DMS79 (cell line): Measurements from ENCODE around the gene CMYA5.
"Not testable (repeated sequence)": the region's sequence is repeated elsewhere in the genome, so short reads cannot be mapped to it uniquely, and the experiment has no call there.

ENCODE experiments used
- DNase-seq: peaks from one replicate; lab custom pipeline; 2025; lab: John Stamatoyannopoulos, UW

CMYA5 gene

DNA sequence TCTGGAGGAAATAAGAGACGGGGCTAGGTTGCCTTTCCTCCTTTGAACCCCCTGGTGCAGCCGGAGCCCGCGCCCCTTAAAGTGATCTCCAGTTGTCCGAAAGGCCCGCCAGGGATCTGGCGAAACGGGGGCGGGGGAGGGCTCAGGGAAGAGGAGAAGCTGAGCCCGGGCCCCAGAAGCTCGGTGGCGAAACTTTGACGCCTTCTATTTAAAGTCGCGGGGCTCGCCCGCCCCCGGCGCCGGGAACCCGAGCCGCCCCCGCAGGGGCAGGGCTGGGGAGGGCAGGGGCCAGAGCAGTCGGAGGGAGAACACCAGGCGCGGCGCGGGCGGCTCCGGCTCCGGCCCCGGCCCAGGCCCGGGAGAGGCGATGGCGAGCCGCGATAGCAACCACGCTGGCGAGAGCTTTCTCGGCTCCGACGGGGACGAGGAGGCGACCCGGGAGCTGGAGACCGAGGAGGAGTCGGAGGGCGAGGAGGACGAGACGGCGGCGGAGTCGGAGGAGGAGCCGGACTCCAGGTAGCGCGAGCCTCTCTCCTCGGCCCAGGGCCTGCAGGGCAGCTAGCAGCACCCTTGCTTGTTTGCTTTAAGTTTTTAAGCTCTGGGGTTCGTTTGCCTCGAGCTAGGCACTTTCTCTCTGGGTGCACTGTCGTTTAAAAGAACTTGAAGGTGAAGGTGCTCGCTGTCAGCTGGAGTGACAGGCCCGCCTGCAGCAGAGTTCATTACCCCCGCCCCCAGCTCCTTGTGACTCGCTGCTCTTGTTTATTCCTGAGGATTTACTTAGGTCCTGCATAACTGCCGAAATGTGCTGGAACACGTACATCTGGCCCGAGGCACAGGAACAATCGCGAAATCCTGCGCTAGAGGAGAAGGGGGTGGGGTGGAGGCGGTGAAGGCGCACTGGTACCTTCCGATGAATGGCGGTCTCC is at the start of gene CMYA5:
Gene CMYA5 (plus strand): TSS at position 296 of the 926 bp plus-strand sequence. CDS start 72 bp downstream, at position 368.
- no peak for DNase-seq

DNA sequence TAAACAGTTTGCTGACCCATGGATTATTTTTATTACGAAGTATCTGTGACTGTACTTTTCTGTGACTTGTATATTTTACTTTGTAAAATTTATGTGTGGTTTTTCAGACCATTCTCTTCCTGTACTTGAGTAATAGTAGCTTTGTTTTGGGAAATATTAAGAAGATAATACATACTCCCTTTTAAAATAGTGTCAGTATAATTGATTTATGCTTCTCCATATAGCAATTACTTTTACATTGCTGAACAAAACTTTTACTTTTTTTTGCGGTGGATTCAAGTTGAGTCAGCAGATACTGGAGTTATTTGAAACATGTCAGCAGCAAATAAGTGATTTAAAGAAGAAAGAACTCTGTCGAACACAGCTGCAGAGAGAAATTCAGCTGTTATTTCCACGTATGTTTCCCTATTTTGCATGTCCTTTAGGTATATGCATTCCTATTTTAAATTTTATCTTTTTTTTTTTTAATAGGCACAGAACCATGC is 49.0 kb upstream of the CMYA5 start:
- no peak for DNase-seq

DNA sequence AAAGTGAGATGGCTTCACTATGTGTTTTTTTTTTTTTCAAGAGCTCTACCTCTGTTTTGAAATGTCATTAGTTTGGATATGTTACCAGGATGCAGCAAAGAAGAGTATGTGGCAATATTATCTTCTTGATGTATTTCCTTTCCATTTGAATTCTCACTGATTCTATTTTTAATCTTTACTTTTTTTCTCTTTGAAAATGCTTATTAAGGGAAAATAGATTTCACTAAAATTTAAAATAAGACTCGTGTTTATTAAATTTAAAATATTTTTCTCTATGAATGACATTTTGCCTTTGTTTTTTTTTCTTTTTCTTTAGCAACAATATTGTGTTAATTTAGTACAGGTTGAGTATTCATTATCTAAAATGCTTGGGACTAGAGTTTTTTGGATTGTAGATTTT is 48.2 kb upstream of the CMYA5 start:
- no peak for DNase-seq

DNA sequence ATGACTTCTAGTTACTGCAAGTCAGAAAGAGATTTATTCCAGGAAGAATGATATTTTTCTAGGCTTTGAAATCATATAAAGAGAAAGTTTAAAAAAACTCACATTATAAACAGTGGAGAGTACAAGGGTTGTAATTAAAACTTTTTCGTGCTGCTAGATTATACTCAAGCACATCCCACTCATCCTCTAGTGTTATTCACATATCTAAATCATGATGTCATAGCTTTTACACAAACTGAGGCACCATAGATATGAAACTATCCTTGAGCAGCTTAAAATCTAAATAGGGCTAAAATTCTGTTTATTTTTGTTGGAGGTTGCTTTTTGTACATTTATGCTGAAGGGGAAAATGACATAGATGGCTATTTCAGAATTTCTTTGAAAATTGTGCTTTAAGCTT is 47.4 kb upstream of the CMYA5 start:
- no peak for DNase-seq

DNA sequence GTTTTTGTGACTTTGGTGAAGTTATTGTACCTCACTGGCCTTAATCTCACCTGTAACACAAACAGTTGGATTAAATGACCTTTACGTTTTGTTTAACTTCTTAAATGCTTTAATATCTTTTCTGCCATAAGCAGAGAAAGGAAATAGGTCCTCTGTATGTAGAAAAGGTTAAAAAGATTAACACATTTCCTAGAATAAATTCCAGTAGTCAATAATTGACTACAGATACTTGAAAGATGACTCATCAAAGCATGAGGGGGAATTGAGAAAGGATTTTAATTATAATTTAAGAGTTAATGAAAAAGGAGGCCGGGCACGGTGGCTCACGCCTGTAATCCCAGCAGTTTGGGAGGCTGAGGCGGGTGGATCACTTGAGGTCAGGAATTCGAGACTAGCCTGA is 35.8 kb upstream of the CMYA5 start:
- DNase-seq = no peak

DNA sequence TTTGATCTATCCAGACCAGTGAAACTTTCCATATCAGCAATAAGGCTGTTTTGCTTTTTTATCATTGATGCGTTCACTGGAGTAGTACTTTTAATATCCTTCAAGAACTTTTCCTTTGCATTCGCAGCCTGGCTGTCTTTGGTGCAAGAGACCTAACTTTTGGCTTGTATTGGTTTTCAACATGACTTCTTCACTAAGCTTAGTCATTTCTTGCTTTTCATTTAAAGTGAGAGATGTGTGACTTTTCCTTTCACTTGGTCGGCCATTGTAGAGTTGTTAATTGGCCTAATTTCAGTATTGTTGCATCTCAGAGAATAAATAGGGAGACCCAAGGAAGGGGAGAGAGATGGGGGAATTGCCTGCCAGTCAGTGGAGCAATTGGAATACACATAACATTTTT is 26.4 kb upstream of the CMYA5 start:
- DNase-seq = no peak

DNA sequence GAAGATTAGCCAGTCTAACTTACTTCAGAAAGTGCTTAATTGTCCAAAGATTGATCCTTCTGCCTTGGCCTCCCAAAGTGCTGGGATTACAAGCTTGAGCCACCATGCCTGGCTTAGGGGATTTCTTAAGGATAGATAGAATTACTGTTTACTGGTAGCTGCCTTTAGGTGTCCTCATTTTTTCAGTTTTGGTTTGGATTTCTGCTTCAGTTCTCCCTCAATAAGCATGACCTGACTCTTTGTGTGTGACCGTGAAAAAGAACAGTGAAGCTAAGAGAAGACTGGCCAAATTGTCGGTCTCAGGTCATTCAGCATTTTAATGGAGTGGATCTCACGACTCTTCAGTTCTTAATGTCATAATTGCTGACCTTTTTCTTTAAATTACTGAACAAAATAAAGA is 22.9 kb upstream of the CMYA5 start:
- DNase-seq = no peak

DNA sequence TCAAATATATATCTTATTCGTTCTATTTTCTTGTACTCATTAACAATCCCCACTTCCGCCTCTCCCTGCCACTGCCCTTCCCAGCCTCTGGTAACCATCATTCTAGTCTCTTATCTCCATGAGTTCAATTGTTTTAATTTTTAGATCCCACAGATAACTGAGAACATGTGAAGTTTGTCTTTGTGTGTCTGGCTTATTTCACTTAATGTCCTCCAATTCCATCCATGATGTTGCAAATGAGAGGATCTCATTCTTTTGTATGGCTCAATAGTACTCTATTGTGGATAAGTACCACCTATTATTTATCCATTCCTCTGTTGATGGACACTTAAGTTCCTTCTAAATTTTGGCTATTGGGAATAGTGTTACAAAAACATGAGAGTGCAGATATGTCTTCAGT is 17.2 kb upstream of the CMYA5 start:
- DNase-seq = no peak

DNA sequence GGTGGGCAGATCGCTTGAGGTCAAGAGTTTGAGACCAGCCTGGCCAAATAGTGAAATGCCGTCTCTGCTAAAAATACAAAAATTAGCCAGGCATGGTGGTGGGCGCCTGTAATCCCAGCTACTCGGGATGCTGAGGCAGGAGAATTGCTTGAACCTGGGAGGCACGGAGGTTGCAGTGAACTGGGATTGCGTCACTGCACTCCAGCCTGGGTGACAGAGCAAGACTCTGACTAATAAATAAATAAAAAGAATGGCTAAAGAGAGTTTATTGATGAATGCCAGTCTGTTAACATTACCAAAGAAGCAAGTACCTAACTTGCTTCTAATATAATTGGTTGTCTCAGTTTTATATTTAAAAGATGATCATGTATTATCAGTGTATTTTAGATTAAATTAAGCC is 13.3 kb upstream of the CMYA5 start:
- not testable (repeated sequence) for DNase-seq

DNA sequence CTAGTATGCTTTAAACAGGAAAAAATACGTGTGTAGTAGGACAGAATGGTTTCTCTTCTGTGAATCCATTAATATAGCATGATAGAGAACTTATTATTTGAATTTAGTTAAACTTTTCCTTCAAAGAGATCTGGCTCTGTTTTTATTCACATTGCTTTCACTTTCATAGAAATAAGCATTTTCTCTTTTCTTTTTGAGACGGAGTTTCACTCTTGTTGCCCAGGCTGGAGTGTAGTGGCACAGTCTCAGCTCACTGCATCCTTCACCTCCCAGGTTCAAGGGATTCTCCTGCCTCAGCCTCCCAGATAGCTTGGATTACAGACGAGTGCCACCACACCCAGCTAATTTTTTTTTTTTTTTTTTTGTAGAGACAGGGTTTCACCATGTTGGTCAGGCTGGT is 7.5 kb upstream of the CMYA5 start:
- DNase-seq = not testable (repeated sequence)

DNA sequence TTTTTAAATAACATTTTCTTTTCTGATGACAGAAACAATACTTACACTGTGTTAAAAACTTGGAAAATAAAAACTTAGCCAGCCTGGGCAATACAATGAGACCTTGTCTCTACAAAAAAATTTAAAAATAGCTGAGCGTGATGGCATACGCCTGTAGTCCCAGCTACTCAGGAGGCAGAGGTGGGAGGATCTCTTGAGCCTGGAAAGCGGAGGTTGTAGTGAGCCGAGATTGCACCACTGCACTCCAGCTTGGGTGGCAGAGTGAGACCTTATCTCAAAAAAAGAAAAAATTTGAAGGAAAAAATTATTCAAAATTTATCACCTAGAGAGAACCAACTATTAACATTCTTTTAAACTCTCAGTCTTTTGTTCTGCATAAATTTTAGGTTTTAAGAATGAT is 4.9 kb upstream of the CMYA5 start:
- no peak for DNase-seq

DNA sequence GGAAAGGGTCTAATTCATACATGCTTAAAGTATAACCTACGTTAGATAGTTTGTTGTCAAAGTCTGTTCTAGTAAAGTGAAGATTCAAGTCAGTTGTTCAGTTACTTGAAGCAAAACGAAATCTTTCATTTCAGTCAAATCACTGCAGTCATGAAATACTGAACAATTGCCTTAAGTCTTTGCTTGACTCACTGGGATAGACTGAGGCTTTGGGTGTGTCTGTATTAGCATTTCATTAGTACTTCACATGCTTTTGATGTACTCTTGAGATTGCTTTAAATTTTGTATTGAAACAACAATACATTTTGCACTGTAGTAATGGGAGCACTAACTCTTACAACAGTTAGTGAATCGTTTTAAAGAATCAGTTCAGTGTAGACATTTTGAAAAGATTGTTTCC is 4.0 kb upstream of the CMYA5 start:
- no peak for DNase-seq

DNA sequence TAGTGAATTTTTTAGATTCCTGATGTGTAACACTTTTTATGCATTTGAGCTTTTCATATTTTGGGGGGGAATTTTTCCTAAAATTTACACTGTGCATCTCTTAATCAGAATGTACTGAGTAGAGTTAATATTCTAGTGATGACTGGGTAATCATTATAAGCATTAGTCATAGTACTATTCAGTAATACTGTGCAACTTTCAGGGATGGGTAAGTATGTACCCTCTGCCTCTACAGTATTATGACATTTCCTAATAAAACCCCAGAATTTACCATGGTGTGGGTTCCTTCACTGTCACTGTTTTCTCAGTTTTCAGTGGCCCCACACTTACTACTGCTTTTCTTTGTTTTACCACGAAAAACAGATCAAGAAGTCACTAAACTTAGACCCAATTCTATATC is 2.8 kb upstream of the CMYA5 start:
- DNase-seq = no peak

DNA sequence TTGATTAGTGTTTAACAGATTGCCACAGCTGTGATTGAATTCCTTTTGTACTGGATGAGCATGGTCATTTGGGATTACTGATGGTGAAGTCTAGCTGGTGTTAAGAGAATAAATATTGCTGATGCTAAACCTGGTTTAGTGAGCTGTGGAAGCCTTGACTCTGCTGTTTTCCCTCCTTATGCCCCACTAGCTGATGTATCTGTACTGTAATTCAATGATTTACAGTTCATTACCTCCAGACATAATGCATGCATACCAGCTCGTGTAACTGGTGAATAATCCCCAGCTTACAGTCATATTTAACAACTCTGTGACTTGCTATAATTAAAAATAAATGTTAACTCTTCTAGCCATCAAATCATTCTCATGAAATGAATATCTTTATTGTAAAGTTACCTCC is 1.7 kb upstream of the CMYA5 start:
- DNase-seq = no peak

DNA sequence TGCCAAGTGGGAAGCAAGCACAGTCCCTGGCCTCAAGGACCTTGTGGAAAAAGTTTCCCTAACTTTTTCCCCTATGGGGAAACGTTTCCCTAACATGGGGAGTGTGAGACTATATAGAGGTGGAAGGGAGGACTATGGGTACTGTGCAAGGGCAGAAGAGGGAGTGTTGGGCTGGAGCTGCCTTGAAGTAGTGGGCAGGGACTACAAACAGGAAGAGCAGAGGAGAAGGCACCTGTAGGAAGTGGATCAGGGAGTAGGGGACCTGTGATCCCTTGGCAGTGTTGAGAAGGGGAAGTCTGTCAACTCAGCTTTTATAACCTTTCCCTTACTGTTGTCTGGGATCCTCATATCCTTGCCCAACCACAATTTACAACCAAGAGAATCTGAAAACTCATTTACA is 1.4 kb downstream of the CMYA5 start:
- DNase-seq = no peak

DNA sequence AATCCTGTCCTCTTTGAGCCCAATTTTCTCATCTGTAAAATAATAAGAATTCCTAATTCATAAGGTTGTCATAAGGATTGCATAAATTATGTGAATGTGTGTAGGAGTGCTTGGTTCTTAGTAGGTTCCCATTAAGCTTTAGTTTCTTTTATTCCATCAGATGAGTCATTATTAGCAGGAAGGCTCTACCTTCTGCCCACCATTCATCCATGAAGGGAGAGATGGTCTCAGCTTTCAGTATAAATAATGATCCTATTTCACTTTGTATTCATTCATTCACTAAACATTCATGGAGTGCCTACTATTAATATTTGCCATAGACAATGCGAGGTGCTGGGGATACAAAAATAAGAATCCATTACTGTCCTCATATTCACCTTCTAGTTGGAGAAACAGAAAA is 3.0 kb downstream of the CMYA5 start:
- DNase-seq = no peak

DNA sequence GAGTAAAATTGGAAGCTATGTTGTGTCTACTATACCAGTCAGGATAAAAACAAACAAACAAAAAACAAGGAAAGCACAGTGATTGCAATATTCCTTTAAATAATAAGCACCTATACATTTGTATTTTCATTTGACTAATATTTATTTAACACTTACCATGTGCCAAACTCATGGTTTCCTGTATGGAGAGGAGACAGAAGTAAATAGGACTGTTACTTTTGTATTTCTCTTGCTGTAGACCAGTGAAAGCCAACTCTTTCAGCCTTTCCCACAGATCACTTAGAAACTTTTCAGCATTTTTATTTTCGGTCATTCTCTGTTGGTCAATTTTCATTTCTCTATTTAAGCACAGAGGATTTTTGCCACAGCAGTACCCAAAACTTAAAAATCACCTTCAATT is 4.5 kb downstream of the CMYA5 start:
- DNase-seq = no peak

DNA sequence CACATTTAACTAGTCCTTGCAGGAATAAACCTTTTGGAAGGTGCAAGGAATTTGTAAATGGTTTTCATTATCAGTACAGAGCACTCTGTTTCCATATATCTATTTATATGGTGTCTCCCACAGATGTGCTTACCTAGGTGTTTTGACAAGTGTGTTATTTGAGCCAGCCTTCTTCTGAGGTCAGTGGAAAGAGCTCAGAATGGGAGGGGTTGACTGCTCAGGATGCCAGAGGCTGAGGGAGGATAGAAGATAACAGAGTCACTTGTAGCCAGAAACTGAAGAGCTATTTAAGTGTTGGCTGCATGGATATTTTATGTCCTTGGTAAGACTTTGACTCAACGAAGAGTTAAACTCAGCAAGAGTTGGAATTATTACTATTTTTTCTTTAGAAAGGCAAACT is 5.0 kb downstream of the CMYA5 start:
- DNase-seq = no peak

DNA sequence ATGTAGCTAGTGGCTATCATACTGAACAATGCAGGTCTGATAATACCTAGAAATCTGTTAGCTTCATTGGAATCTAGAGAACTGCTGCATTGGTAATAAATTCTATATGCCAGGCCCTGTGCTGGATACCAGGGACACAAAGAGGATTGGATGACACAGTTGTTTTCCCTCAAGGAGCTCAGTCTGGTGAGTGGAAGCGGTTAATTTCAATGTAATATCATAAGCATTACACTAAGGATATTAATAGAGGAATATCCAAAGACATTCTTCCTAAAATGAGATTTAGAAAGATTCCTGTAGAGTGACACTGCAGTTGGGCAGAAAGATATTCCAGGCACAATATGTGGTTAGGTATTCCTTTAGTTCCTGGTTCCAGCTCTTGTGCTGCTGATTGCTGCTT is 5.9 kb downstream of the CMYA5 start:
- DNase-seq = no peak

DNA sequence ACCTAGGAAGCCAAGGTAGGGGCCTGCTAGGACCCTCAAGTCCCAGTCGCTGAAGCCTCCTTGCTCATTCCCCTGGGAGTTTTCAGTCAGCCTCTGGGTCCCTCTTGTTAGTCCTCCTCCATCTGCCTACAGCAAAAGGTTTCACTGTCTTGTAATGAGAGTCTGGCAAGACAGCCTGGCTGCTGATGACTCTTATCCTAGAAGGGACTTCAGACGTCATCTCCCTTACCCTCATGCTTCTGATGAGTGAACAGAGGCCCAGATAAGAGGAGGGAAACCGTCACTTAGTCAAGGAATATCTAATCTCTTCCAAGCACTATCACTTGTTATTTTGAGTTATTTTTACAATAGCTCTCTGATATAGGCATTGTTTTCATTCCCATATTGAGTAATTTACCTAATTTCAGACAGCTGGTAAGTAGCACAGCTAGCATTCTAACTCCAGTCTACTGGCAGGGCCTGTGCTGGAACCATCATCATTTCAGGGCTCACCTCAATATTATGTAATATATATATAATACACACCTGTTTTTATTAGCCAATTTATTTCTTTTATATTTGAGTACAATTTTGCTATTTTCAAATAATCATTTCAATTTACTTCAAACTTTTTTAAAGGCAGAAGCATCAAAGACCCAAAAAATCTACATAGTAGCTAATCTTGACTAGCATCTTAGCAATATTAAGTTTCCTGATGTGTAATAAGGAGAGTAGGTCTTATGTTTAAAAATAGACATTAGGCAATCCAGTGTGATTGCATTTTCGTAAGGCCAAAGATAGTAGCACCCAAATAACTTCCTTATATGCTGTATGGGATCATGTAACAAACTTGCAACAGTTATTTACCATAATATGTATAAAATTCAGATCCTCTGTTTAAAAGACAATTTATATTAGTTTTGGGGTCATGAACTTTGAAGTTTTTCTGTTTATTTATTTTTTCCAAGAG is 7.9 kb downstream of the CMYA5 start:
- no peak for DNase-seq

DNA sequence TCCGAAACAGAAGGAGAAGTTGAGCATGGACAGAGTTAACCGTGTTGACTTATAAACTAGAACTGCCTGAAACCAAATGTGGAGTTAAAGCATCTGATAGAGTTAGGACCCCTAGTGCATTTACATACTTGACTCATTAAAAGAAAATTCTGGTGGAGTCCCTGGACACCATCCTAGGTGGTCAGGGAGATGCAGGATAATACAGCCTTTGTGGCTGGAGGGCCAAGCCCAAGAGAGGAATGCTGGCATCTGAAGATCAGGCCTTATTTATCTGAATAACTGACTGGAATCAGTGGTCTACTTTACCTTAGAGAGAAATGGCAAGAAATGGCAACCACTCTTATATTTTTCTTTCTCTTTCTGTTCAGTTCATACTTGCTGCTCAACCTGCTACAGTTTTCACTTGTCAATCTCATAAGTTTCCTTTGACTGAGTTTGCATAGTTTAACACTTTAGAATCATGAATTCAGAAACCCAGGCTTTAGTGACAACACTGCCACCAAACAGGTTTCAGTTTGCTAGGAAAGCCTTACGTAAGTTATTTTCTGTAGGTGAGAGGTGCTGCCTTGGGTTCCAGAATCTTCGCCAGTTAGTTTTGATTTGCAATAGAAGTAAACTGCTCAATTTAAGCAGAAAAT is 10.2 kb downstream of the CMYA5 start:
- no peak for DNase-seq
